ENCODE measurements around the gene PGM5. TPM values are rescaled to one million over a fixed set of nuclear protein-coding genes. Genes with fewer than 3 reads are reported as not detected.
"Not testable (repeated sequence)": the region's sequence is repeated elsewhere in the genome, so short reads cannot be mapped to it uniquely, and the experiment has no call there.

The PGM5 gene
- total RNA-seq (2021) (not detected in 2 replicates), Bru-seq, nascent RNA (percentile 1 among the genes with signal in this experiment), BruChase-seq, experiment 1, labeled RNA remaining after a 2-hour chase (percentile 1 among the genes with signal in this experiment), BruChase-seq, experiment 2, labeled RNA remaining after a 6-hour chase (not detected)
- long read RNA-seq, result 0 reads

GRCh38 chr9:68356380-68357118 is at the start of gene PGM5:
Gene PGM5 (plus strand): TSS chr9:68356611. CDS start chr9:68357128, 517 bp downstream.
- POLR2A ChIA-PET (ENCODE audit: unreplicated experiment); H3K27me3 ChIP-seq (ENCODE audit: insufficient read depth, low read depth); H3K9me3 ChIP-seq (ENCODE audit: insufficient read depth, low read depth); H3K27ac ChIP-seq; BruUV-seq (replicated peaks); H3K79me2 ChIP-seq (ENCODE audit: low read depth); H3K4me1 ChIP-seq (replicated peaks; ENCODE audit: insufficient read depth); H3K4me3 ChIP-seq; intact Hi-C loops (cut with micrococcal nuclease; ENCODE audit: unreplicated experiment); H3F3A ChIP-seq (ENCODE audit: insufficient read depth, low read depth); CTCF ChIA-PET; H3K9me2 ChIP-seq (ENCODE audit: insufficient read depth); H2AFZ ChIP-seq; H4K20me1 ChIP-seq (ENCODE audit: insufficient read depth); H3K4me2 ChIP-seq; H3K36me3 ChIP-seq (ENCODE audit: low read depth); DNase-seq: not testable (repeated sequence)

DNA sequence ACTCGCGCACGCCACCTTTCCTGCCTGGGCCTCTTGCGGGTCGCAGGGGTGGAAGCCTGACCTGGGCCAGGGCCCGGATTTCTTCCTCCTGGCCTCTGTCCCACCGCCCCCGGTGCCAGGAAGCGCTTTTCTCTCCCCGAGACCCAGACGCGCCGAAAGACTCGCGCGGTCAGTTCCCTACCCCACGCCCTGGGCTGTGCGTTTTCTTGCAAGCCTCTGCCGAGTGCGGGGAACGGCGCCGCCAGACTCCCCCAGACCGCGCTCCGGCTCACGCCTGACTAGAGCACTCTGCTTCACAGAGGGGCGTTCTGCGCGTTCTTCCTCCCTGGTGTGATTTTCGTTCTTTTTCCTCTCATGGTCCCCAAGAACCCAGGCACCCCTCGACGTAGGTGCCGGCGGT is 49.3 kb upstream of the PGM5 start:
- H3K27ac ChIP-seq; H3K4me1 ChIP-seq (replicated peaks; ENCODE audit: insufficient read depth); H3K36me3 ChIP-seq (ENCODE audit: low read depth); H3K4me2 ChIP-seq; intact Hi-C loops (cut with micrococcal nuclease; ENCODE audit: unreplicated experiment); POLR2A ChIA-PET (ENCODE audit: unreplicated experiment); H3K4me3 ChIP-seq; H4K20me1 ChIP-seq (ENCODE audit: insufficient read depth); H3K9me2 ChIP-seq (ENCODE audit: insufficient read depth); H3K79me2 ChIP-seq (ENCODE audit: low read depth); BruUV-seq (replicated peaks); DNase-seq; H3K27me3 ChIP-seq (ENCODE audit: insufficient read depth, low read depth); H2AFZ ChIP-seq; H3F3A ChIP-seq (ENCODE audit: insufficient read depth, low read depth); CTCF ChIA-PET; H3K9me3 ChIP-seq (ENCODE audit: insufficient read depth, low read depth): not testable (repeated sequence)

GRCh38 chr9:68307654-68308053 is 48.8 kb upstream of the PGM5 start:
- H3K4me3 ChIP-seq; H2AFZ ChIP-seq; H3K27ac ChIP-seq; POLR2A ChIA-PET (ENCODE audit: unreplicated experiment); H3K9me3 ChIP-seq (ENCODE audit: insufficient read depth, low read depth); H3F3A ChIP-seq (ENCODE audit: insufficient read depth, low read depth); BruUV-seq (replicated peaks); H3K9me2 ChIP-seq (ENCODE audit: insufficient read depth); H3K36me3 ChIP-seq (ENCODE audit: low read depth); intact Hi-C loops (cut with micrococcal nuclease; ENCODE audit: unreplicated experiment); H3K4me1 ChIP-seq (replicated peaks; ENCODE audit: insufficient read depth); H4K20me1 ChIP-seq (ENCODE audit: insufficient read depth); H3K4me2 ChIP-seq; CTCF ChIA-PET; DNase-seq; H3K27me3 ChIP-seq (ENCODE audit: insufficient read depth, low read depth); H3K79me2 ChIP-seq (ENCODE audit: low read depth): not testable (repeated sequence)

GRCh38 chr9:68311208-68311607 is 45.2 kb upstream of the PGM5 start:
- H3K9me3 ChIP-seq (ENCODE audit: insufficient read depth, low read depth); H3K4me2 ChIP-seq; CTCF ChIA-PET; H3K27ac ChIP-seq; H3K27me3 ChIP-seq (ENCODE audit: insufficient read depth, low read depth); H3K36me3 ChIP-seq (ENCODE audit: low read depth); H3K9me2 ChIP-seq (ENCODE audit: insufficient read depth); H2AFZ ChIP-seq; H3K79me2 ChIP-seq (ENCODE audit: low read depth); H4K20me1 ChIP-seq (ENCODE audit: insufficient read depth); H3F3A ChIP-seq (ENCODE audit: insufficient read depth, low read depth); H3K4me1 ChIP-seq (replicated peaks; ENCODE audit: insufficient read depth); intact Hi-C loops (cut with micrococcal nuclease; ENCODE audit: unreplicated experiment); POLR2A ChIA-PET (ENCODE audit: unreplicated experiment); H3K4me3 ChIP-seq; DNase-seq; BruUV-seq (replicated peaks): not testable (repeated sequence)

DNA sequence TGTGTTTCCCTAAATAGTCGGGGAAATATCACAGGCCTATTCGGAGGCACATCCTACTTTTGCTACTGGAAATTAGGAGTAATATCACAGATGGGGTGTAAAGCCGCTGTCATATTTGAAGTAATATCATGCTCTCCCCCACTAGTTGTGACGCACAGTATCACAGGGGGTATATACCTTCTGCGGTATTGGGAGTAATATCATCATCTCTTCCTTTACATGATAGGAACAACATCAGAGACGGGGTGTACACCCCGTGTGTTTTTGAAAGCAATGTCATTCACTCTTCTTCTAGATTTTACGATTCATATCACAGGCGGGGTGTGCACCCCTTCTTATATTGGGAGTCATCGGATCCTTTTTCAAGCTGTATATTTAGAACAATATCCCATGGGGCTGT is 38.2 kb upstream of the PGM5 start:
- CTCF ChIA-PET; BruUV-seq (replicated peaks); H3K27ac ChIP-seq: not testable (repeated sequence)

DNA sequence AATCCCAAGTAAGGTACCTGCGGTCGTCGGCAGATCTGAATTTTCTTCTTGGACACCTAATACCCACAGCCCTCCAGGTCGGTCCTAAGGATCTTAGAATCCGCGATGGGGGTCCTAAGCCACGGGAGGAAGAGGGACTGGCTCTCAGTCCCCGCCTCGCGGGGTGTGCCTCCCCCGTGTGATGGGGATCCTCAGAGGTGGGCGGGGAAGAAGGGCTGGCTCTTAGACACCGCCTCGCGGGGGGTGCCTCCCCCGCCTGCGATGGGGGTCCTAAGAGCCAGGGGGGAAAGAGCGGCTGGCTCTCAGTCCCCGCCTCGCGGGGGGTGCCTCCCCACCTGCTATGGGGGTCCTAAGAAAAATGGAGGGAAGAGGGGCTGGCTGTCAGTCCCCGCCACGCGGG is 32.7 kb upstream of the PGM5 start:
- H3K36me3 ChIP-seq (ENCODE audit: low read depth); DNase-seq; H3F3A ChIP-seq (ENCODE audit: insufficient read depth, low read depth); CTCF ChIA-PET; BruUV-seq (replicated peaks); H3K9me2 ChIP-seq (ENCODE audit: insufficient read depth); H3K79me2 ChIP-seq (ENCODE audit: low read depth); H3K27me3 ChIP-seq (ENCODE audit: insufficient read depth, low read depth); H3K4me3 ChIP-seq; H3K4me2 ChIP-seq; H4K20me1 ChIP-seq (ENCODE audit: insufficient read depth); H2AFZ ChIP-seq; H3K4me1 ChIP-seq (replicated peaks; ENCODE audit: insufficient read depth); H3K9me3 ChIP-seq (ENCODE audit: insufficient read depth, low read depth); intact Hi-C loops (cut with micrococcal nuclease; ENCODE audit: unreplicated experiment); POLR2A ChIA-PET (ENCODE audit: unreplicated experiment); H3K27ac ChIP-seq: not testable (repeated sequence)

More for the DNA sequence above, 38.2 kb upstream of the PGM5 start:
- intact Hi-C loops (cut with micrococcal nuclease; ENCODE audit: unreplicated experiment); H4K20me1 ChIP-seq (ENCODE audit: insufficient read depth); H3F3A ChIP-seq (ENCODE audit: insufficient read depth, low read depth); H3K36me3 ChIP-seq (ENCODE audit: low read depth); H3K4me1 ChIP-seq (replicated peaks; ENCODE audit: insufficient read depth); H2AFZ ChIP-seq; DNase-seq; H3K9me2 ChIP-seq (ENCODE audit: insufficient read depth); H3K27me3 ChIP-seq (ENCODE audit: insufficient read depth, low read depth); POLR2A ChIA-PET (ENCODE audit: unreplicated experiment); H3K9me3 ChIP-seq (ENCODE audit: insufficient read depth, low read depth); H3K79me2 ChIP-seq (ENCODE audit: low read depth); H3K4me3 ChIP-seq; H3K4me2 ChIP-seq: not testable (repeated sequence)

GRCh38 chr9:68324518-68324917 is 31.9 kb upstream of the PGM5 start:
- intact Hi-C loops (cut with micrococcal nuclease; ENCODE audit: unreplicated experiment); DNase-seq; H3K4me1 ChIP-seq (replicated peaks; ENCODE audit: insufficient read depth); H3K4me3 ChIP-seq; H4K20me1 ChIP-seq (ENCODE audit: insufficient read depth); H3K4me2 ChIP-seq; H3K36me3 ChIP-seq (ENCODE audit: low read depth); H3F3A ChIP-seq (ENCODE audit: insufficient read depth, low read depth); H3K9me2 ChIP-seq (ENCODE audit: insufficient read depth); H3K27me3 ChIP-seq (ENCODE audit: insufficient read depth, low read depth); H3K79me2 ChIP-seq (ENCODE audit: low read depth); H3K9me3 ChIP-seq (ENCODE audit: insufficient read depth, low read depth); H2AFZ ChIP-seq; BruUV-seq (replicated peaks); CTCF ChIA-PET; H3K27ac ChIP-seq; POLR2A ChIA-PET (ENCODE audit: unreplicated experiment): not testable (repeated sequence)
